Measurements from ENCODE around the gene FKBP5.

- TF ChIP-seq PATZ1 (CRISPR knock-in tag; IDR thresholded peaks at IDR 0.05; ENCODE audit: borderline replicate concordance) (peak; percentile 42; the same call in 1 of the 2 replicates), ZC3H10 (CRISPR knock-in tag; IDR thresholded peaks at IDR 0.05) (no peak), TCF4 (CRISPR knock-in tag; IDR thresholded peaks at IDR 0.05; ENCODE audit: borderline replicate concordance) (no peak), PPARA (CRISPR knock-in tag; IDR thresholded peaks at IDR 0.05; ENCODE audit: borderline replicate concordance) (no peak), BACH2 (CRISPR knock-in tag; IDR thresholded peaks at IDR 0.05; ENCODE audit: borderline replicate concordance) (no peak), ZFP3 (CRISPR knock-in tag; IDR thresholded peaks at IDR 0.05) (no peak), ZNF70 (CRISPR knock-in tag; IDR thresholded peaks at IDR 0.05) (no peak)
- TF ChIP-seq, protein P1, sequence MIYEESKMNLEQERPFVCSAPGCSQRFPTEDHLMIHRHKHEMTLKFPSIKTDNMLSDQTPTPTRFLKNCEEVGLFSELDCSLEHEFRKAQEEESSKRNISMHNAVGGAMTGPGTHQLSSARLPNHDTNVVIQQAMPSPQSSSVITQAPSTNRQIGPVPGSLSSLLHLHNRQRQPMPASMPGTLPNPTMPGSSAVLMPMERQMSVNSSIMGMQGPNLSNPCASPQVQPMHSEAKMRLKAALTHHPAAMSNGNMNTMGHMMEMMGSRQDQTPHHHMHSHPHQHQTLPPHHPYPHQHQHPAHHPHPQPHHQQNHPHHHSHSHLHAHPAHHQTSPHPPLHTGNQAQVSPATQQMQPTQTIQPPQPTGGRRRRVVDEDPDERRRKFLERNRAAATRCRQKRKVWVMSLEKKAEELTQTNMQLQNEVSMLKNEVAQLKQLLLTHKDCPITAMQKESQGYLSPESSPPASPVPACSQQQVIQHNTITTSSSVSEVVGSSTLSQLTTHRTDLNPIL (CRISPR knock-in tag; IDR thresholded peaks at IDR 0.05; ENCODE audit: low read depth), result no peak
- TF ChIP-seq, protein P2, sequence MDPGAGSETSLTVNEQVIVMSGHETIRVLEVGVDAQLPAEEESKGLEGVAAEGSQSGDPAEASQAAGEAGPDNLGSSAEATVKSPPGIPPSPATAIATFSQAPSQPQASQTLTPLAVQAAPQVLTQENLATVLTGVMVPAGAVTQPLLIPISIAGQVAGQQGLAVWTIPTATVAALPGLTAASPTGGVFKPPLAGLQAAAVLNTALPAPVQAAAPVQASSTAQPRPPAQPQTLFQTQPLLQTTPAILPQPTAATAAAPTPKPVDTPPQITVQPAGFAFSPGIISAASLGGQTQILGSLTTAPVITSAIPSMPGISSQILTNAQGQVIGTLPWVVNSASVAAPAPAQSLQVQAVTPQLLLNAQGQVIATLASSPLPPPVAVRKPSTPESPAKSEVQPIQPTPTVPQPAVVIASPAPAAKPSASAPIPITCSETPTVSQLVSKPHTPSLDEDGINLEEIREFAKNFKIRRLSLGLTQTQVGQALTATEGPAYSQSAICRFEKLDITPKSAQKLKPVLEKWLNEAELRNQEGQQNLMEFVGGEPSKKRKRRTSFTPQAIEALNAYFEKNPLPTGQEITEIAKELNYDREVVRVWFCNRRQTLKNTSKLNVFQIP (CRISPR knock-in tag; IDR thresholded peaks at IDR 0.05; ENCODE audit: borderline replicate concordance, low read depth), result no peak
Measured at GRCh38 chr6:35727231-35727934, 38.7 kb upstream of the FKBP5 start.
